Hepatocyte (in vitro differentiated cells): ENCODE results near the gene FBXO47.

Experiments used
- CTCF ChIP-seq: fragments of 200-600 bp; sonication (generic); IDR thresholded peaks from 2 replicates; pipeline ENCODE4 v1.5.1; 2016; ENCODE audit warnings: antibody characterized with exemption, mild to moderate bottlenecking; ENCODE audit not compliant: poor library complexity
- EZH2 ChIP-seq: fragments of 200-600 bp; sonication (generic); IDR thresholded peaks from 2 replicates; pipeline ENCODE4 v1.6.1; 2016; ENCODE audit warnings: antibody characterized with exemption, mild to moderate bottlenecking, borderline replicate concordance
- EZH2phosphoT487 ChIP-seq: fragments of 200-600 bp; sonication (generic); IDR thresholded peaks from one replicate; pipeline ENCODE4 v1.6.1; 2018; ENCODE audit warnings: antibody characterized with exemption, mild to moderate bottlenecking, low read depth, moderate library complexity; ENCODE audit not compliant: unreplicated experiment, severe bottlenecking

GRCh38 chr17:38893607-38894006 is 73.6 kb downstream of the FBXO47 start:
- TF ChIP-seq EZH2 (no peak), CTCF (no peak), EZH2phosphoT487 (no peak)
